ENCODE data around the gene RCBTB1.
"Not testable (repeated sequence)": the region's sequence is repeated elsewhere in the genome, so short reads cannot be mapped to it uniquely, and the experiment has no call there.

RCBTB1 gene

GRCh38 chr13:49585220-49586157, at the start of gene RCBTB1:
Gene RCBTB1, minus strand, starts transcription at chr13:49585558. Its CDS starts 18,279 bp downstream, at chr13:49567279.
- DNase-seq, result peak; percentile 74

- no peak for DNase-seq
Observed at GRCh38 chr13:49633710-49634109, 48.4 kb upstream of the RCBTB1 start.

GRCh38 chr13:49632156-49632555, 46.8 kb upstream of the RCBTB1 start:
- no peak for DNase-seq

- no peak for DNase-seq
Observed at GRCh38 chr13:49630580-49630979, 45.2 kb upstream of the RCBTB1 start.

GRCh38 chr13:49629947-49630346, 44.6 kb upstream of the RCBTB1 start:
- DNase-seq, result no peak

- no peak for DNase-seq
Observed at GRCh38 chr13:49629196-49629938, 44.0 kb upstream of the RCBTB1 start.

- peak; percentile 93 for DNase-seq
Observed at GRCh38 chr13:49627831-49628652, 42.7 kb upstream of the RCBTB1 start, which contains the start of gene ARL11. Gene ARL11, plus strand, starts transcription at chr13:49628507. Its CDS starts 1,941 bp downstream, at chr13:49630448.

- DNase-seq, result no peak
Observed at GRCh38 chr13:49625392-49626079, 40.2 kb upstream of the RCBTB1 start.

- DNase-seq, result no peak
Observed at GRCh38 chr13:49624229-49624628, 38.9 kb upstream of the RCBTB1 start.

- DNase-seq, result no peak
Observed at GRCh38 chr13:49622174-49622946, 37.0 kb upstream of the RCBTB1 start.

- no peak for DNase-seq
Observed at GRCh38 chr13:49620170-49620621, 34.8 kb upstream of the RCBTB1 start.

GRCh38 chr13:49616676-49617065, 31.3 kb upstream of the RCBTB1 start:
- DNase-seq, result no peak

- DNase-seq, result no peak
Observed at GRCh38 chr13:49615836-49616675, 30.7 kb upstream of the RCBTB1 start.

- not testable (repeated sequence) for DNase-seq
Observed at GRCh38 chr13:49612042-49612441, 26.7 kb upstream of the RCBTB1 start.

- DNase-seq, result no peak
Observed at GRCh38 chr13:49610176-49610575, 24.8 kb upstream of the RCBTB1 start.

- DNase-seq, result peak; percentile 22
Observed at GRCh38 chr13:49608651-49609331, 23.4 kb upstream of the RCBTB1 start.

GRCh38 chr13:49607761-49608160, 22.4 kb upstream of the RCBTB1 start:
- no peak for DNase-seq

- peak; percentile 86 for DNase-seq
Observed at GRCh38 chr13:49606747-49607648, 21.6 kb upstream of the RCBTB1 start.

GRCh38 chr13:49604570-49604969, 19.2 kb upstream of the RCBTB1 start:
- DNase-seq, result no peak

Measured in GDM1 (cell line).